Esophagus muscularis mucosa (tissue), 4 donors: Measurements from ENCODE around the gene SNX2. TPM values are rescaled to one million over a fixed set of nuclear protein-coding genes. Genes with fewer than 3 reads are reported as not detected.

Experiments used
- DNase-seq: peaks from one replicate; pipeline ENCODE4 v3.0.0-alpha.2; 2017; ENCODE audit errors: extremely low spot score
- H3K27ac ChIP-seq, 4 donors: fragments of 200-600 bp; sonication (generic); replicated peaks in 1 of 4; 1 replicate in 3 of 4; 2 replicates in 1 of 4; pipeline ENCODE4 v1.5.1; 2016 to 2019; ENCODE audit warnings: mild to moderate bottlenecking in 1 of 4
- H3K27me3 ChIP-seq, 4 donors: fragments of 200-600 bp; sonication (generic); one replicate each; pipeline versions ENCODE4 v1.5.1 to v1.6.0; 2016 to 2019
- H3K36me3 ChIP-seq, 4 donors: fragments of 200-600 bp; sonication (generic); one replicate each; pipeline ENCODE4 v1.5.1; 2016 to 2019
- H3K4me1 ChIP-seq, 4 donors: fragments of 200-600 bp; sonication (generic); one replicate each; pipeline ENCODE4 v1.5.1; 2016 to 2019
- H3K4me3 ChIP-seq, 4 donors: fragments of 200-600 bp; sonication (generic); 1 replicate in 2 of 4; 2 replicates in 2 of 4; pipeline ENCODE4 v1.5.1; 2016 to 2019; ENCODE audit warnings: mild to moderate bottlenecking in 4 of 4, moderate library complexity in 1 of 4
- H3K9me3 ChIP-seq, 4 donors: fragments of 200-600 bp; sonication (generic); 1 replicate in 3 of 4; 2 replicates in 1 of 4; pipeline ENCODE4 v1.5.1; 2016 to 2019
- CTCF ChIP-seq, 3 experiments: fragments of 200-600 bp in 2 of 3; fragments of 450-650 bp in 1 of 3; sonication (generic) in 2 of 3; IDR thresholded peaks; one replicate each; pipeline ENCODE4 v1.5.1; 2017 to 2019; ENCODE audit warnings: antibody characterized with exemption in 3 of 3, mild to moderate bottlenecking in 2 of 3, moderate library complexity in 1 of 3
- EP300 ChIP-seq: sonication (generic); formaldehyde crosslinking; IDR thresholded peaks from one replicate; pipeline ENCODE4 v1.6.1; 2017; ENCODE audit warnings: antibody characterized with exemption
- POLR2A ChIP-seq: fragments of 450-650 bp; IDR thresholded peaks from one replicate; pipeline ENCODE4 v1.6.1; 2017; ENCODE audit warnings: antibody characterized with exemption, moderate library complexity, mild to moderate bottlenecking, low read depth
- POLR2AphosphoS5 ChIP-seq, 2 donors: sonication (generic); formaldehyde crosslinking; IDR thresholded peaks; one replicate each; pipeline ENCODE4 v1.6.1; 2017; ENCODE audit warnings: antibody characterized with exemption in 2 of 2
- WGBS: methylation state at CpG from one replicate; pipeline ENCODE4 v1.1.5; 2018; 5-methylcytosine and 5-hydroxymethylcytosine counted together
- intact Hi-C: fragments of 100-400 bp; cut with DNase I; formaldehyde crosslinking; loops from one replicate; pipeline ENCODE4 v1.15.1; 2023
- total RNA-seq, 4 donors: library from RNA; depleted of rRNA; stranded (reverse); fragments of >200 nt; gene quantifications; one replicate each; pipeline versions ENCODE4 v1.1.0 to v1.2.1, GENCODE V29; 2016

The SNX2 gene
- total RNA-seq, 4 donors from 2014 or later = 62.1 to 86.0 (median 75.4) TPM

- no peaks in the 10 kb centered on the region for H3K27me3 ChIP-seq
- H3K4me3 ChIP-seq = peak overlapping the region; percentile 88 to 98 (median 92)
- H3K36me3 ChIP-seq = no peaks in the 10 kb centered on the region
- H3K4me1 ChIP-seq = peaks cover 18 to 34% (median 28%) of the 10 kb centered on the region in 4 donors
- 20% methylated on average over 7 of the region's 14 CpGs for WGBS
- intact Hi-C loops = loop anchor here (2.0 kb wide), 1 partner anchor 69 kb away; the partner anchor contains the start of gene SNX24
- H3K9me3 ChIP-seq = no peaks in the 10 kb centered on the region
- DNase-seq = no peak
- peak overlapping the region; percentile 86 to 94 (median 92) for H3K27ac ChIP-seq
- TF ChIP-seq POLR2AphosphoS5 (IDR thresholded peaks at IDR 0.05) = no peak
- TF ChIP-seq POLR2A = no peak
- no peak for TF ChIP-seq CTCF (IDR thresholded peaks at IDR 0.05)
- no peak for TF ChIP-seq EP300
Observed at GRCh38 chr5:122775550-122776542, 966 bp downstream of the SNX2 start.

- TF ChIP-seq CTCF (IDR thresholded peaks at IDR 0.05) (no peak), POLR2A (no peak), POLR2AphosphoS5 (IDR thresholded peaks at IDR 0.05) (no peak), EP300 (no peak)
- H3K4me3 ChIP-seq = no peak overlapping the region
- intact Hi-C loops = no loop called here
- no peaks in the 10 kb centered on the region for H3K9me3 ChIP-seq
- H3K27ac ChIP-seq = no peak overlapping the region
- peaks cover 18 to 34% (median 28%) of the 10 kb centered on the region in 4 donors for H3K4me1 ChIP-seq
- DNase-seq = no peak
- no peaks in the 10 kb centered on the region for H3K27me3 ChIP-seq
- 95% methylated on average over 4 of the region's 4 CpGs for WGBS
- no peaks in the 10 kb centered on the region for H3K36me3 ChIP-seq
Observed at GRCh38 chr5:122778157-122778556, 3.3 kb downstream of the SNX2 start.

GRCh38 chr5:122779451-122779850 lies 4.6 kb downstream of the SNX2 start:
- no peak for DNase-seq
- no peak for TF ChIP-seq EP300
- no peak for TF ChIP-seq POLR2A
- no peak for TF ChIP-seq CTCF (IDR thresholded peaks at IDR 0.05)
- no peak for TF ChIP-seq POLR2AphosphoS5 (IDR thresholded peaks at IDR 0.05)
- H3K27me3 ChIP-seq = no peaks in the 10 kb centered on the region
- no peaks in the 10 kb centered on the region for H3K36me3 ChIP-seq
- no peak overlapping the region for H3K4me3 ChIP-seq
- WGBS = 85% methylated on average over 4 of the region's 4 CpGs
- peaks cover 18 to 34% (median 27%) of the 10 kb centered on the region in 4 donors for H3K4me1 ChIP-seq
- no peak overlapping the region for H3K27ac ChIP-seq
- intact Hi-C loops = no loop called here
- H3K9me3 ChIP-seq = no peaks in the 10 kb centered on the region

- TF ChIP-seq CTCF (IDR thresholded peaks at IDR 0.05) = no peak
- Histone ChIP-seq H3K27me3 (no peaks in the 10 kb centered on the region), H3K4me3 (no peak overlapping the region), H3K9me3 (peaks cover 0 to under 1% (median 0%) of the 10 kb centered on the region in 4 donors), H3K36me3 (no peaks in the 10 kb centered on the region), H3K4me1 (peaks cover 18 to 34% (median 26%) of the 10 kb centered on the region in 4 donors), H3K27ac (no peak overlapping the region)
- DNase-seq = no peak
- WGBS = 98% methylated on average over 4 of the region's 4 CpGs
- intact Hi-C loops = no loop called here
Observed at GRCh38 chr5:122780296-122780695, 5.4 kb downstream of the SNX2 start.
